Tongue (tissue), 2 donors: ENCODE data around the gene XPOT. TPM values are rescaled to one million over a fixed set of nuclear protein-coding genes. Genes with fewer than 3 reads are reported as not detected.
"Not testable (repeated sequence)": the region's sequence is repeated elsewhere in the genome, so short reads cannot be mapped to it uniquely, and the experiment has no call there.

ENCODE experiments used
- DNase-seq: peaks from one replicate; pipeline ENCODE4 v3.0.0-alpha.2; 2015
- total RNA-seq: library from RNA; depleted of rRNA; stranded (reverse); fragments of >200 nt; gene quantifications from one replicate; pipeline ENCODE4 v1.2.3, GENCODE V29; 2014

XPOT gene, protein sequence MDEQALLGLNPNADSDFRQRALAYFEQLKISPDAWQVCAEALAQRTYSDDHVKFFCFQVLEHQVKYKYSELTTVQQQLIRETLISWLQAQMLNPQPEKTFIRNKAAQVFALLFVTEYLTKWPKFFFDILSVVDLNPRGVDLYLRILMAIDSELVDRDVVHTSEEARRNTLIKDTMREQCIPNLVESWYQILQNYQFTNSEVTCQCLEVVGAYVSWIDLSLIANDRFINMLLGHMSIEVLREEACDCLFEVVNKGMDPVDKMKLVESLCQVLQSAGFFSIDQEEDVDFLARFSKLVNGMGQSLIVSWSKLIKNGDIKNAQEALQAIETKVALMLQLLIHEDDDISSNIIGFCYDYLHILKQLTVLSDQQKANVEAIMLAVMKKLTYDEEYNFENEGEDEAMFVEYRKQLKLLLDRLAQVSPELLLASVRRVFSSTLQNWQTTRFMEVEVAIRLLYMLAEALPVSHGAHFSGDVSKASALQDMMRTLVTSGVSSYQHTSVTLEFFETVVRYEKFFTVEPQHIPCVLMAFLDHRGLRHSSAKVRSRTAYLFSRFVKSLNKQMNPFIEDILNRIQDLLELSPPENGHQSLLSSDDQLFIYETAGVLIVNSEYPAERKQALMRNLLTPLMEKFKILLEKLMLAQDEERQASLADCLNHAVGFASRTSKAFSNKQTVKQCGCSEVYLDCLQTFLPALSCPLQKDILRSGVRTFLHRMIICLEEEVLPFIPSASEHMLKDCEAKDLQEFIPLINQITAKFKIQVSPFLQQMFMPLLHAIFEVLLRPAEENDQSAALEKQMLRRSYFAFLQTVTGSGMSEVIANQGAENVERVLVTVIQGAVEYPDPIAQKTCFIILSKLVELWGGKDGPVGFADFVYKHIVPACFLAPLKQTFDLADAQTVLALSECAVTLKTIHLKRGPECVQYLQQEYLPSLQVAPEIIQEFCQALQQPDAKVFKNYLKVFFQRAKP
- total RNA-seq: 37.0 TPM

DNA sequence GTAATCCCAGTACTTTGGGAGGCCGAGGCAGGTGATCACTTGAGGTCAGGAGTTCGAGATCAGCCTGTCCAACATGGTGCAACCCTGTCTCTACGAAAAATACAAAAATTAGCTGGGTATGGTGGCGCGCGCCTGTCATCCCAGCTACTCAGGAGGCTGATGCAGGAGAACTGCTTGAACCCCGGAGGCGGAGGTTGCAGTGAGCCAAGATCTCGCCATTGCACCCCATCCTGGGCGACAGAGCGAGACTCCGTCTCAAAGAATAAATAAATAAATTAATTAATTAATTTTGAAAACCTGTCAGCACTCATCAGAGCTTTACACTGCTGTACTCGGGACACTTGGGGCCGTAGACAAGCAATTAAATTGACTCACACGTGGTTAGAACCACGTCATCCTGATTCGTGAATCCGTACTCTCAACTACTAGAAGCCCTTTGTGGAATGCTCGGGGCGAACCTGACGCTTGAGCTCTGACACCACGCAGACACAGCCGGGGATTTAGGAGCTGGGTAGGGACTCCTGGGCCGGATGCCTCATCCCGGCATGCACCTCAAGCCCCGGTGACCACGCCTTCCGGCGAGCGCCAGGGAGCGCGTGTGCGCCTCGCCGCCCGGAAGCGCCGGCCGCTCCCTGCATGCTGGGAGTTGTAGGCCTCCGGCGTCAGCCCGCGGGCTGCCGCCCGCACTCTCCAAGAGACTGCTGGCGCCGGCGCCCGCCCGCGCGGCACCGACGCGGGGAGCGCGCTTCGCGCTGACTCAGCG, at the start of gene XPOT:
Gene XPOT, plus strand, starts transcription at position 686 of the 763 bp plus-strand sequence. CDS start 5,644 bp downstream, outside the sequence.
- DNase-seq: peak; percentile 98

DNA sequence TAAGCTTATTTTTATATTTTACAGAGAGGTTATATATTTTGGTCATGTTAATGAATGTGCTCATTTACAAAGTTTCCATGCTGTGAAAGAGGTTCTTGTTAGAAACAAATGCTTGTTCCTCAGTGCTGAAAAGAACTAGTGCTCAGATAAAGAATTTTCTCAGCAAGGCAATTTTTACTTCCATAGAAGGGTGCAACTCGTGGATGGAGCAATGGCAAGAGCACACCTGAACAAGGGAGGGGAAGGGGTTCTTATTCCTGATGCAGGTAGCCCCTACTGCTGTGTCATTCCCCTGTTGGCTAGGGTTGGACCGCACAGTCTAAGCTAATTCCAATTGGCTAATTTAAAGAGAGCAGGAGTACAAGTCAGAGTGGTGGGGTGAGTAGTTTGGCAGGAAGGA, 48.0 kb upstream of the XPOT start:
- DNase-seq: not testable (repeated sequence)

DNA sequence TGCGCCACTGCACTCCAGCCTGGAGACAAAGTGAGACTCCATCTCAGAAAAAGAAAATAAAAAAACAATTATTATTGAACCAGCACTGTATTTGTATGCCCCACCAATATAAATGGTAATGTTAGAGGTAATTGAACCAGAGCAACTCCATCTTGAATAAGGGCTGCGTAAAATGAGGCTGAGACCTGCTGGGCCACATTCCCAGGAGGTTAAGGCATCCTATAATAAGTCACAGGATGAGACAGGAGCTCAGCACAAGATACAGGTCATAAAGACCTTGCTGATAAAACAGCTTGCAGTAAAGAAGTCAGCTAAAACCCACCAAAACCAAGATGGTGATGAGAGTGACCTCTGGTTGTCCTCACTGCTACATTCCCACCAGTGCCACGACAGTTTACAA, 43.0 kb upstream of the XPOT start:
- DNase-seq: not testable (repeated sequence)

DNA sequence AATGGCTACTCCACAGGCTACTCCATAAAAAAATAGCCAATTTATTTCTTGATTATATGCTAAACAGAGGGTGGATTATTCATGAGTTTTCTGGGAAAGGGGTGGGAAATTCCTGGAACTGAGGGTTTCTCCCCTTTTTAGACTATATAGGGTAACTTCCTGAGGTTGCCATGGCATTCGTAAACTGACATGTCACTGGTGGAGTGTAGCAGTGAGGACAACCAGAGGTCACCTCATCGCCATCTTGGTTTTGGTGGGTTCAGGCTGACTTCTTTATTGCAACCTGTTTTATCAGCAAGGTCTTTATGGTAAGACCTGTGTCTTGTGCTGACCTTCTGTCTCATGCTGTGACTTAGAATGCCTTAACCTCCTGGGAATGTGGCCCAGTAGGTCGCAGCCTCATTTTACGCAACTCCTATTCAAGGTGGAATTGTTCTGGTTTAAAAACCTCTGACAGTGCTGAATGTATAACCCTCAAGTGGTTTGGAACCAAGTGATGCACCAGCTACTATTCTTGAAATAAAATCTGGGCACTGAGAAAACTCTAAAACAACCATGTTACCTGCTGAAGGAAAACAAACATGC, 41.4 kb upstream of the XPOT start:
- no peak for DNase-seq

DNA sequence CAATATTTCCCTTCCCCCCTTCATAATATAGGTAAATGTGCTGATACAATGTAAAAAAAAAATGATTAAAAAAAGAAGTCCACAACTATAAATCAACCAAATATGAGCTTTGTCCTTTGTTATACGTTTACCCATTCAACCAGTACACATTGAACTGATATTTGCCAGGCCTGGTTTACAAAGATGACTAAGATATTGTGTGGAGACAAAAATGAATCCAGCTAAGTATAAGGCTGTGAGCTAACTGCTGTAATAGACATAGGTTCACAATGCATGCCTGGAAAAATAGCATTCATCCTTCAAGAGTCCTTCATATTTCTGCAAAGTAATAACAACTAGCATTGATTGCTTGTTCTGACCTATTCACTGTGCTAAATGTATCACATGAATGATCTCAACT, 20.5 kb upstream of the XPOT start:
- no peak for DNase-seq

DNA sequence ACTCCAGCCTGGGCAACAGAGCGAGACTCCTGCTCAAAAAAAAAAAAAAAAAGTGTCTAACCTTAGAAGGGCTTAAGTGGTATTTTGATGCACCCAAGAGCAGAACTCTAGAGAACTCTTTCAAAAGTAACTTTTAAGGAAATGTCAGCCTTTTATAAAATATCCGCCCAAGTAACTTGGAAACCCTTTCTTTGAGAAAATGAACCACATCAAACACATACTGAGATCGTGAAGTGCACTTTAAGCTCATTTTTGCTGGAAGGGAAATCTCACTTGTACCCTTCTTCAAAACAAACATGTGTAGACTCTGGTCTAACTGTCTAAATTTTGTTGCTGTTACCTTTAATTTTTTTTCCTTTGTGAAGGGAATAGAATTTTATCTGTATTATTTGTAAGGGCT, 19.2 kb upstream of the XPOT start:
- DNase-seq: no peak

DNA sequence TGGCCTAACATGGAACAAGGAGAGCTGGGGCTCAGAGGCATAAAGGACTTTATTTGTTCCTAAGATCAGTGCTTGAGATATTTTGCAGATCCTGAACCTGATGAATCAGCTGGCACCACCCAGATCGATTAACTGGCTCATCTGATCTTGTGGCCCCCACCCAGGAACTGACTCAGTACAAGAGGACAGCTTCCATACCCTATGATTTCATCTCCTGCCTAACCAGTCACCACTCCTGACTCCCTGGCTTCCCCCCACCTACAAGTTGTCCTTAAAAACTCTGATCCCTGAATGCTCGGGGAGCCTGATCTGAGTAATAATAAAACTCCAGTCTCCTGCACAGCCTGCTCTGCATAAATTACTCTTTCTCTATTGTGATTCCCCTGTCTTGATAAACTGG, 18.7 kb upstream of the XPOT start:
- no peak for DNase-seq

DNA sequence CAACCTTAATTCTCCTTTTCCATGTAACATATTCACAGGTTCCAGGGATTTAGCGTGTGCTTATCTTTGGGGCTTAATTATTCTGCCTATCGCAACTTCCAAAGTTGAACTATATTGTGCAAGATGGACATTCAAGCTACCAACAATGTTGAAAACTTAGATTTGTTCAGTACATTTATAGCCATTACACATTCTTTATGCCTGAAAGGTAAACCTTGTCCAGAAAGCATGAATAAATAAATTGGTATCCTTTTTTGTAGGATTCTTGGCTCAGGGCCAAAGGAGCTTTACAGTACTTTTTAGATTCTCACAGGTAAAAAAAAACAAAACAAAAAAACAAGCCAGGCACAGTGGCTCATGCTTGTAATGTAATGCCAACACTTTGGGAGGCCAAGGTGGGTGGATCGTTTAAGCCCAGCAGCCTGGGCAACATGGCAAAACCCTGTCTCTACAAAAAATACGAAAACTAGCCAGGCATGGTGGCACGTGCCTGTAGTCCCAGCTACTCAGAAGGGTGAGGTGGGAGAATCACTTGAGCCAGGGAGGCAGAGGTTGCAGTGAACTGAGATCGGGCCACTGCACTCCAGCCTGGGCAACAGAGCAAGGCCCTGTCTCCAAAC, 16.9 kb upstream of the XPOT start:
- peak; percentile 30 for DNase-seq

DNA sequence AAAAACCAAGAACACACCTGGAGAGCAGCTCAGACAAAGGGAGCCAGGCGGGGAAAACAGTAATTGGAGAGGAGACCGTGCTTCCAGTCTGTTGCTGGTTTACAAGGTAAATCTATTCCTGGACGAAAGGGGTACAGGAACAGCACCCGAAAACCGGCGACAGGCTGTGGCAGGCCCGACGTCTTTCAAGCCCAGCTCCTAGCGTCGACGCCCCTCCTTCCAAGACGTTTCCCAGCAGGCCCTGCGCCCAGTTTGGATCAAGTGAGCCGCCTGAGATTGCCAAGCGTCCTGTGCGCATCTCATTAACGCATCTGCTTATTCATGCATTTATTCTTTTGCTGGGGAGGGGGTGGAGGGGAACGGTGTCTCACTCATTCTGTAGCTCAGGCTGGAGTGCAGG, 15.0 kb upstream of the XPOT start:
- no peak for DNase-seq

DNA sequence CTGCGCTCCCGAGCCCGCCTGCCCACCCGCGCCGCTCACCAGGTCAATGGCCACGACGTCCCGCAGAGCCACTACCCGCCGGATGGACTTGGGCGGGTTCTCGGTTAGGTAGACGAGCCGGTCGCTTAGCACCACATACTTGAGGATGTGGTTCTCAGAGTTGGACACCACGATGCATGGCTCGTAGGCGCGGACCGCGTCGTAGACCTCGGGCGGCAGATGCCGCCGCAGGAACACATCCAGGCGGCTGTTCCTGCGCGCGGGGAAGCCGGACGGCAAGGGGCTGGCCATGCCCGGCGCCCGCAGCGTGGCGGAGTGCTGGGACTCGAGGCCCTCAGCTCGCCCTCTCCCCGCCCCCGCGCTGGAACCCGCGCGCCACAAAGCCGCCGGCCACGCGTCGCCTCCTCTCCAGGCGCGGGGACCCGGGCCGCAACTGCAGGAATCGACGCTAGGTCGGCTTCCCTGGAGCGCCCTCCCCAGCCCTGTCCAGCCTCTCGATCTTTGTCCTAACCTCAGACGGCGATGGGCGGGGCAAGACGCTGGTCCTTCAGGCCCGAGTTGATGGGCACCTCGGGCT, 13.8 kb upstream of the XPOT start, which contains the start of gene C12orf56:
Gene C12orf56, minus strand, starts transcription at position 484 of the 577 bp plus-strand sequence. Its CDS starts 193 bp downstream, at position 291.
- peak; percentile 22 for DNase-seq

DNA sequence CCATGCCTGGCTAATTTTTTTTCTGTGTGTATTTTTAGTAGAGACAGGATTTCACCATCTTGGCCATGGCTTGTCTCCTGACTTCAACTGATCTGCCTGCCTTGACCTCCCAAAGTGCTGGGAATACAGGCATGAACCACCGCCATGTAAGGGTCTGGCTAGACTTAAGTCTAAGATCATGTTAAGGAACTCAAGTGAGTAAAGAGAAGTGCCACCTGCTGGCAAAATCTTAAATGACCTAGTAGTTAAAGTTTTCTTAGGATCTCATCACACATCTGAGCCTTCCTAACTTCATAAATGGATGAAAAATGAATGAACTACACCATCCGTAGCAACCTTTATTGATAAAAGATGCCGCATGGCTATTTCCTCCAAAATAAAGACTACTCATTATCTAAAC, 12.0 kb upstream of the XPOT start:
- DNase-seq: no peak

DNA sequence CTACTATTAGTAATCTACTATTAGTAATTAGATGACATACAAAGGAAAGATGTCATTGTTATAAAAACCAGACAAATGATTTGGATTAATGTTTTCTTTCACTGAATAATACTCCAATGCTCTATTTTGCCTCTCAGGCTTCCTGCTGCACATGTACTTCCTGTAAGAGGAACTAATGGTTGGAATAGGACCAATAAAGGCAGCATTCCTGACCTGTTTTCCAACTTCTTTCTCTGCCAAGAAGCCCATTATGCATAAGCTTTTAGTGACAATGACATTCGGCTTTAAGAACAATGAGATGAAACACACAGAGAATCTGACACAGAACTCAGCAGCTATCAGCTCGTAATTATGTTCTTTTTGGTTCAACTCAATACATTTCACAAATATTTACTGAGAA, 8.5 kb upstream of the XPOT start:
- no peak for DNase-seq

DNA sequence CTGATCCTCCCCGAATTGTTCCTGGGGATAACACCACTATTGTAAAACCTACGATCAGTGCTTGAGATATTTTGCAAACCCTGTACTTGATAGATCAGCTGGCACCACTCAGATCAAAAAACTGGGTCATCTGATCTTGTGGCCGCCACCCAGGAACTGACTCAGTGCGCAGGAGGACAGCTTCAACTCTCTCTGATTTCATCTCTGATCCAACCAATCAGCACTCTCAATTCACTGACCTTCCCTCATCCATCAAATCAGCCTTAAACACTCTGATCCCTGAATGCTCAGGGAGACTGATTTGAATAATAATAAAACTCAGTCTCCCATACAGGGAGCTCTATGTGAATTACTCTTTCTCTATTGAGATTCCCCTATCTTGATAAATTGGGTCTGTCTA, 4.2 kb upstream of the XPOT start:
- DNase-seq: no peak

DNA sequence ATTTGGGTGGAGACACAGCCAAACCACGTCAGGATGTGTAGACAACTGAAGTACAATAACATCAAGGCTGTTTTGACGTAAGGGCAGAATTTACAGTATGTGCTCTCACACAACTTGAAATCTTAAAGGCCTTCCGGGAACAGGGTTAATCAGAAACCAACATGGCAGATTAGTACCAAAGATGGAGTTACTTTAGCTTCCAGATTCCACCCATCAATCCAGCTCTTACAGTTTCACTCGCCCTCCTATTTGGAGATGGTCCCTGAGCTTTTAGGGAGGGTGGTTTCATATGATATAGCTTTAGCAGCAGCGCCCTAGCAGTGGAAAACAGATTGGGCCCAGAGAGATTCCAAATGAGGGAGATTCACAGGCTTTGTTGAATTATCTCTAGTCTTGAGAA, 2.0 kb upstream of the XPOT start:
- no peak for DNase-seq

DNA sequence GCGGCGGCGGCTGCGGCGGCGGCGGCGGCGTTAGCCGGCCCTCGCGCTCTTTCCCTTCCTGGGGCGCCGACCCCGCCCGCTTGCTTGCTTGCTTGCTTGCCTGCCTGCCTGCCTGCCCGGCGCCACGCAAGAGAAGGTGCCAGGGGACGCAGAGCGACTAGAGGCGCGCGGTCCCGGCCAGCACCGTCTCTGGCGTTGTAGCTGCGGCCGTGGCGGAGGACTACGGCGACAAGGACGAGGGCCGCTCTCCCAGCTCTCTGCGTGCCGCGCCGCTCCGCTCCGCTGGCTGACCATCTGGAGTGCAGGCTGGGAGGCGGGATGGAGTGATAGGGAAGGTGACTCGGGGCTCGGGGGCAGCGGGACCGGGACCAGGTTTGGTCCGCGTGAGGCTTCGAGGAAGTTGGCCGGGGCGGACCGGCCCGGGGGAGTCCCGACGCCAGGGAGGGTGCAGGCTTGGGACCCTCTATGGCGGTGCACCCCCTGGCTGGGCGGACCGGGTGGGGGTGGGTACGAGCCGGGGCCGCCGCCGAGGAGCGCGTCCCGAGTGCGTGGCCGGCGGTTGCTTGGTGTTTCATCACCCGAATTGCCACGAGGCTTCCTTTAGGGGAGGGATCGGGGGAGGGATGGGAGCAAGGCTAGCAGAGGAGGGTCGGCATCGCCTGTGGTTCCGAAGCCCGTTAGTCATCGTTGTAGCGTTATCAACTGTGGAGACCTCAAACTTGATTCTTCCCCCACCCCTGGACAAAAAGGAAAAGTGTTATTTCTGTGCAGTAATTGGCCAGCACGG, 471 bp downstream of the XPOT start:
- peak; percentile 70 for DNase-seq

DNA sequence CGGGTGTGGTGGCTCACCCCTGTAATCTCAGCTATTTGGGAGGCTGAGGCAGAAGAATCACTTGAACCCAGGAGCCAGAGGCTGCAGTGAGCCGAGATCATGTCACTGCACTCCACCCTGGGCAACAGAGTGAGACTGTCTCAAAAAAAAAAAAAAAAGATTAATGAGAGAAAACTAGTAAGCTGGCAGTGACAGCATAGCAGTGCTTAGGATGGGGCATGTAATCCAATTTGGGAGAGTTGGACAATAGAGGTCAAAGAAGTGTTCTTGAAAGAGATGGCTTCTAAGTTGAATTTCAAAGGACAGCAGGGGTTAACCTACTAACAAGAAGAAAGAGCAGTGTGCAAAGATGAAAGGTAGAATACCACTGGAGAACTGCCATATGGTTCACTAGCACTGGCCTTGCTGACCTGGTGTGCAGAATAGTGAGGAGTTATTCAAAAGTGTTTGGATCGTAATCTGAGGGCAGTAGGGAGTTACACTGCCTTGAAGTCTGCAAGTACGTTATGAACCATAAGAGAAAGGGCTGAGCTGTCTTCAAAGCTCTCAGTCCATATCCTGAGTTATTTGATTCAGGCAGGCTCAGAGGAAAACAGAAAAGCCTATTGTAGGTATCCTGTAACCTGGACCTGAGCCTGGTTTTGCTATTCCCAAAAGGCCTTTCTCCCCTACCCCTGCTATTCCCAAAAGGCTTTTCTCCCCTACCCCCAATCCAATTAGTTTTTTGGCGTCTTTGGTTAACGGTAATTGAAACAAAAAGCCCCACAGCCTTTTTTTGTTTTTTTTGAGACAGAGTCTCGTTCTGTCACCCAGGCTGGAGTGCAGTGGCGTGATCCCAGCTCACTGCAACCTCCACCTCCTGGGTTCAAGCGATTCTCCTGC, 3.4 kb downstream of the XPOT start:
- DNase-seq: no peak

DNA sequence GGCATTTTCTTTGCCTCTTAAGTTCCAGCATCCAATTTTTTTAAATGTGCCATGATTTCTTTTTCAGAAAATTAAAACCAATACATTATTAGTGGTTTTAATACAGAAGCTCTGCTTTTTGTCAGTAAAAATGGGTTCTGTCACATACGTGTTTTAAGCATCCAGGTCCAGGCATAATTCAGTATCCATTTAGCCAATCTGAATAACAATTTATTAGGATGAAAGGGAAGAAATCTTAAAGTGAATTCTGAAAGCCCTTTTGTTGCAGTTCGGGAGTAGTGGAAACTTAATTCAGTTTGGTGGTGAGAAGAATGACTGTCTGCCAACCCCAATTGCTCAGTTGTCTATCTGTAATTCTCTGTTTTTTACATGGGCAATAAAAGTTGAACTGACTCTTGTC, 7.2 kb downstream of the XPOT start:
- no peak for DNase-seq

DNA sequence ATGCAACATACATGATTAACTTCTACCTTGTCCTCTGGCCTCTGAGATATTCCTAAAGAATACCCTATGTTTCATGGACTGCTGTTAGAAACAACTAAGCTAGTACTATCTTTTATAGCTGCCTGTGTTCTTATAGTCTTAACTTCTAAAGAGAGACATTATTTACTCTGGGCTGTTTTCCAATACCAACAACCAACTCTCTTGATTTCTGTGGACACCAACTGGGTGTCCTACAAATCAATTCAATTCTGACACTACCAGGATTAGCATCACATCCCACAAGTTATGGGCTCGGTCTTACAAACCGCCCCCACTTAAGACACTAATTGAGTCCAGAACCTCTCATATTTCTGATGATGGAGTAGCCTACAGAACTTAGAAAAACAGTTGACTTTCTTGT, 8.3 kb downstream of the XPOT start:
- DNase-seq: no peak

DNA sequence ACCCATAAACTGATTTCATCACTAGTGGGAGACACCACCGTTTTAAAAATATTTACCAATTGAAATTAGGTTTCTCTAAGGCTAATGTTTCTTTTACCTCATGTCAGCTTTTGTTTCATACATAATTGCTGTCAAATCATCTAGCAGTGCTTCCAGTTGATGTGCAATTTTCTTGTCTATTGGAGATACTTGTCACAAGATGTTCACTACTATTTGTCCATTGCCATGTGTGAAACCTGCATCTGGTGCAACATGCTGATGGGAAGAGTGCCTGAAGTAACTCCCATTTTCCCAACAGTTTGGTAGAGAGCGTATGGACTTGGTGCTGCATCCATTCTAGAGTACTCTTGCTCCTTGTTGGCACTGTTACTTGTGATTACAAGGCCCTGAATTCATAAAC, 9.7 kb downstream of the XPOT start:
- DNase-seq: no peak
